H9 (cell line): Measurements from ENCODE around the gene AIFM2. TPM values are rescaled to one million over a fixed set of nuclear protein-coding genes. Genes with fewer than 3 reads are reported as not detected.

ENCODE experiments used
- DNase-seq: peaks from one replicate; pipeline ENCODE4 v3.0.0-alpha.2; 2017
- H2AFZ ChIP-seq: one replicate; pipeline ENCODE4 v1.6.1; 2013; ENCODE audit warnings: mild to moderate bottlenecking, low read length, control low read depth, moderate library complexity
- H2AK5ac ChIP-seq: 2 replicates; pipeline ENCODE4 v1.6.1; 2013; ENCODE audit warnings: low read length, control low read depth, mixed read lengths; ENCODE audit not compliant: insufficient read length
- H2BK120ac ChIP-seq: one replicate; pipeline ENCODE4 v1.6.1; 2013; ENCODE audit warnings: low read depth, mild to moderate bottlenecking, low read length, control low read depth, inconsistent platforms; ENCODE audit not compliant: poor library complexity, severe bottlenecking
- H2BK12ac ChIP-seq: 2 replicates; pipeline ENCODE4 v1.6.1; 2013; ENCODE audit warnings: low read length, control low read depth, mixed read lengths, low read depth; ENCODE audit not compliant: insufficient read length
- H2BK15ac ChIP-seq: 2 replicates; pipeline ENCODE4 v1.6.1; 2013; ENCODE audit warnings: low read depth, low read length, control low read depth
- H2BK20ac ChIP-seq: one replicate; pipeline ENCODE4 v1.6.1; 2013; ENCODE audit warnings: low read depth, mild to moderate bottlenecking, low read length, control low read depth, inconsistent platforms; ENCODE audit not compliant: poor library complexity, severe bottlenecking
- H2BK5ac ChIP-seq: 2 replicates; pipeline ENCODE4 v1.6.1; 2013; ENCODE audit warnings: low read length, control low read depth, mixed read lengths; ENCODE audit not compliant: insufficient read length
- H3K14ac ChIP-seq: 2 replicates; pipeline ENCODE4 v1.6.1; 2013; ENCODE audit warnings: low read length, control low read depth; ENCODE audit not compliant: insufficient read depth
- H3K18ac ChIP-seq: 2 replicates; pipeline ENCODE4 v1.6.1; 2013; ENCODE audit warnings: low read depth, mild to moderate bottlenecking, mixed read lengths, low read length, control low read depth; ENCODE audit not compliant: insufficient read length
- H3K23ac ChIP-seq: 2 replicates; pipeline ENCODE4 v1.6.1; 2013; ENCODE audit warnings: low read length, control low read depth, mixed read lengths, low read depth; ENCODE audit not compliant: insufficient read length
- H3K23me2 ChIP-seq: 2 replicates; pipeline ENCODE4 v1.6.1; 2013; ENCODE audit warnings: low read depth, mild to moderate bottlenecking, mixed read lengths, low read length, control low read depth; ENCODE audit not compliant: insufficient read length, poor library complexity, severe bottlenecking
- H3K27ac ChIP-seq: 2 replicates; pipeline ENCODE4 v1.5.1; 2013; ENCODE audit warnings: low read length, control low read depth, mixed read lengths, low read depth; ENCODE audit not compliant: insufficient read length
- H3K27me3 ChIP-seq: 2 replicates; pipeline ENCODE4 v1.6.1; 2013; ENCODE audit warnings: low read length, control low read depth, inconsistent platforms; ENCODE audit not compliant: insufficient read depth
- H3K4ac ChIP-seq: 2 replicates; pipeline ENCODE4 v1.6.1; 2013; ENCODE audit warnings: low read depth, mild to moderate bottlenecking, control low read depth, inconsistent platforms, low read length, moderate library complexity
- H3K4me1 ChIP-seq: 2 replicates; pipeline ENCODE4 v1.6.1; 2013; ENCODE audit warnings: low read length, control low read depth, inconsistent platforms; ENCODE audit not compliant: insufficient read depth
- H3K4me2 ChIP-seq: 2 replicates; pipeline ENCODE4 v1.6.1; 2013; ENCODE audit warnings: low read length, control low read depth, mixed read lengths; ENCODE audit not compliant: insufficient read length, insufficient read depth
- H3K56ac ChIP-seq: 2 replicates; pipeline ENCODE4 v1.6.1; 2013; ENCODE audit warnings: low read depth, mild to moderate bottlenecking, mixed read lengths, low read length, control low read depth; ENCODE audit not compliant: insufficient read length
- H3K79me1 ChIP-seq: 2 replicates; pipeline ENCODE4 v1.6.1; 2013; ENCODE audit warnings: low read depth, mild to moderate bottlenecking, moderate library complexity, low read length, control low read depth, inconsistent platforms; ENCODE audit not compliant: insufficient read depth, poor library complexity, severe bottlenecking
- H3K79me2 ChIP-seq: 2 replicates; pipeline ENCODE4 v1.6.1; 2013; ENCODE audit warnings: low read length, control low read depth, inconsistent platforms; ENCODE audit not compliant: insufficient read depth
- H3K9ac ChIP-seq: 2 replicates; pipeline ENCODE4 v1.6.1; 2013; ENCODE audit warnings: low read length, control low read depth, mixed read lengths; ENCODE audit not compliant: insufficient read length; ENCODE audit errors: extremely low read depth
- H3K9me3 ChIP-seq: one replicate; pipeline ENCODE4 v1.6.1; 2013; ENCODE audit warnings: low read depth, low read length, inconsistent platforms; ENCODE audit not compliant: control insufficient read depth
- H3T11ph ChIP-seq: one replicate; pipeline ENCODE4 v1.6.1; 2013; ENCODE audit warnings: mild to moderate bottlenecking, low read length, control low read depth, inconsistent platforms
- H4K20me1 ChIP-seq: one replicate; pipeline ENCODE4 v1.6.1; 2013; ENCODE audit not compliant: control insufficient read depth, insufficient read length, insufficient read depth
- H4K5ac ChIP-seq: 2 replicates; pipeline ENCODE4 v1.6.1; 2013; ENCODE audit warnings: low read depth, mild to moderate bottlenecking, mixed read lengths, low read length, control low read depth; ENCODE audit not compliant: insufficient read length
- H4K8ac ChIP-seq: replicated peaks from 2 replicates; pipeline ENCODE4 v1.6.1; 2013; ENCODE audit warnings: low read length, control low read depth, mixed read lengths, low read depth; ENCODE audit not compliant: insufficient read length
- H4K91ac ChIP-seq: 2 replicates; pipeline ENCODE4 v1.6.1; 2013; ENCODE audit warnings: low read depth, mild to moderate bottlenecking, moderate library complexity, mixed read lengths, low read length, control low read depth; ENCODE audit not compliant: insufficient read length
- H3K27ac Mint-ChIP-seq, 3 experiments: 2 replicates in 2 of 3; 3 replicates in 1 of 3; pipeline ENCODE4 v1.8.0; 2020 to 2021; ENCODE audit warnings: mixed read lengths in 3 of 3, mild to moderate bottlenecking in 1 of 3, moderate library complexity in 1 of 3
- H3K27me3 Mint-ChIP-seq: 2 replicates; pipeline ENCODE4 v1.8.0; 2021; ENCODE audit warnings: low read depth, mild to moderate bottlenecking, moderate library complexity, mixed read lengths
- H3K36me3 Mint-ChIP-seq, 3 experiments: 2 replicates in 2 of 3; 3 replicates in 1 of 3; pipeline ENCODE4 v1.8.0; 2020 to 2021; ENCODE audit warnings: low read depth in 3 of 3, mixed read lengths in 3 of 3; ENCODE audit not compliant: insufficient read depth in 1 of 3
- H3K4me1 Mint-ChIP-seq, 2 experiments: 2 replicates each; pipeline ENCODE4 v1.8.0; 2020; ENCODE audit warnings: mixed read lengths in 2 of 2
- H3K4me3 Mint-ChIP-seq, 2 experiments: 2 replicates in 1 of 2; 3 replicates in 1 of 2; pipeline ENCODE4 v1.8.0; 2020 to 2021; ENCODE audit warnings: mild to moderate bottlenecking in 2 of 2, mixed read lengths in 2 of 2, moderate library complexity in 1 of 2
- H3K9me3 Mint-ChIP-seq, 2 experiments: 2 replicates in 1 of 2; 3 replicates in 1 of 2; pipeline ENCODE4 v1.8.0; 2020; ENCODE audit warnings: mild to moderate bottlenecking in 2 of 2, mixed read lengths in 2 of 2, moderate library complexity in 1 of 2
- WGBS: extraction: QIAGEN DNeasy Blood & Tissue Kit; methylation state at CpG from one replicate; pipeline ENCODE4 v1.1.7; 2013; ENCODE audit warnings: missing lambda C conversion rate, low lambda C conversion rate, mixed read lengths; ENCODE audit not compliant: insufficient read length; ENCODE audit errors: extremely low coverage; 5-methylcytosine and 5-hydroxymethylcytosine counted together
- total RNA-seq: library from RNA; stranded (reverse); gene quantifications from 2 replicates; pipeline ENCODE4 v1.2.1, GENCODE V29; 2021
- TF ChIP-seq, protein P1 (sequence below): fragments of 200-600 bp; sonication (generic); conservative IDR thresholded peaks from 3 replicates; pipeline ENCODE4 v1.8.0; 2021; ENCODE audit warnings: antibody characterized with exemption, mild to moderate bottlenecking

The AIFM2 gene
- total RNA-seq, 1 experiment from 2014 or later: 5.3 TPM

GRCh38 chr10:70063418-70064098 is 69.1 kb downstream of the AIFM2 start:
- no peak overlapping the region for H2BK15ac ChIP-seq
- H3K23me2 ChIP-seq: no peaks in the 10 kb centered on the region
- H4K20me1 ChIP-seq: no peaks in the 10 kb centered on the region
- no peak overlapping the region for H4K8ac ChIP-seq
- H4K5ac ChIP-seq: no peak overlapping the region
- H3K18ac ChIP-seq: no peak overlapping the region
- Mint-ChIP-seq H3K27me3 (peaks cover 31% of the 10 kb centered on the region), H3K4me1 (peaks cover 3 to 10% of the 10 kb centered on the region in 2 experiments), H3K4me3 (no peak overlapping the region), H3K36me3 (no peaks in the 10 kb centered on the region; a peak in 3 of 7 replicates), H3K27ac (no peak overlapping the region), H3K9me3 (no peaks in the 10 kb centered on the region)
- H2BK120ac ChIP-seq: no peak overlapping the region
- no peak overlapping the region for H2BK5ac ChIP-seq
- no peak overlapping the region for H3K27ac ChIP-seq
- no peak overlapping the region for H3K14ac ChIP-seq
- H3K79me2 ChIP-seq: no peaks in the 10 kb centered on the region
- H3K4me1 ChIP-seq: no peaks in the 10 kb centered on the region
- no peak overlapping the region for H2BK12ac ChIP-seq
- H3T11ph ChIP-seq: no peak overlapping the region
- TF ChIP-seq, protein P1, sequence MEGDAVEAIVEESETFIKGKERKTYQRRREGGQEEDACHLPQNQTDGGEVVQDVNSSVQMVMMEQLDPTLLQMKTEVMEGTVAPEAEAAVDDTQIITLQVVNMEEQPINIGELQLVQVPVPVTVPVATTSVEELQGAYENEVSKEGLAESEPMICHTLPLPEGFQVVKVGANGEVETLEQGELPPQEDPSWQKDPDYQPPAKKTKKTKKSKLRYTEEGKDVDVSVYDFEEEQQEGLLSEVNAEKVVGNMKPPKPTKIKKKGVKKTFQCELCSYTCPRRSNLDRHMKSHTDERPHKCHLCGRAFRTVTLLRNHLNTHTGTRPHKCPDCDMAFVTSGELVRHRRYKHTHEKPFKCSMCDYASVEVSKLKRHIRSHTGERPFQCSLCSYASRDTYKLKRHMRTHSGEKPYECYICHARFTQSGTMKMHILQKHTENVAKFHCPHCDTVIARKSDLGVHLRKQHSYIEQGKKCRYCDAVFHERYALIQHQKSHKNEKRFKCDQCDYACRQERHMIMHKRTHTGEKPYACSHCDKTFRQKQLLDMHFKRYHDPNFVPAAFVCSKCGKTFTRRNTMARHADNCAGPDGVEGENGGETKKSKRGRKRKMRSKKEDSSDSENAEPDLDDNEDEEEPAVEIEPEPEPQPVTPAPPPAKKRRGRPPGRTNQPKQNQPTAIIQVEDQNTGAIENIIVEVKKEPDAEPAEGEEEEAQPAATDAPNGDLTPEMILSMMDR: no peak
- H3K9me3 ChIP-seq: no peaks in the 10 kb centered on the region
- H3K9ac ChIP-seq: no peak overlapping the region
- H3K27me3 ChIP-seq: no peaks in the 10 kb centered on the region
- no peak overlapping the region for H3K4me2 ChIP-seq
- no peak overlapping the region for H2AK5ac ChIP-seq
- H3K4ac ChIP-seq: no peak overlapping the region
- WGBS: no CpG with 5 or more reads among the region's 10 CpGs
- DNase-seq: no peak
- no peaks in the 10 kb centered on the region for H3K79me1 ChIP-seq
- H2AFZ ChIP-seq: no peak overlapping the region
- no peak overlapping the region for H3K23ac ChIP-seq
- H2BK20ac ChIP-seq: no peak overlapping the region
- H3K56ac ChIP-seq: no peak overlapping the region
- H4K91ac ChIP-seq: no peak overlapping the region

Other genes starting within 250 kb of the AIFM2 start
- 11.3 and 12.1 TPM in 2 replicates for gene MACROH2A2, start 80.0 kb downstream of the AIFM2 start, total RNA-seq
- gene TYSND1, start 13.9 kb upstream of the AIFM2 start, total RNA-seq: 12.8 and 13.4 TPM in 2 replicates
- gene SAR1A, start 37.7 kb upstream of the AIFM2 start, total RNA-seq: 144 and 153 TPM in 2 replicates
- 115 and 117 TPM in 2 replicates for gene PPA1, start 100.6 kb upstream of the AIFM2 start, total RNA-seq
- gene NPFFR1, start 151.2 kb upstream of the AIFM2 start, total RNA-seq: not detected in 2 replicates
- gene LRRC20, start 249.8 kb upstream of the AIFM2 start, total RNA-seq: 4.8 and 6.0 TPM in 2 replicates